ENCODE results near the gene SUN5. TPM values are rescaled to one million over a fixed set of nuclear protein-coding genes. Genes with fewer than 3 reads are reported as not detected.

SUN5 gene
- total RNA-seq, 2 experiments from 2014 or later = not detected

- Mint-ChIP-seq H3K4me1 (ENCODE audit: low read depth) (peaks cover 2% of the 10 kb centered on the region), H3K27ac (no peak overlapping the region), H3K27me3 (no peaks in the 10 kb centered on the region), H3K36me3 (ENCODE audit: low read depth) (no peaks in the 10 kb centered on the region), H3K4me3 (no peak overlapping the region), H3K9me3 (no peaks in the 10 kb centered on the region)
- intact Hi-C loops (cut with micrococcal nuclease) = no loop called here
- DNase-seq (no peak), ATAC-seq (no peak)
- TF ChIP-seq CTCF (IDR thresholded peaks at IDR 0.05) = no peak
- ChIA-PET CTCF (interaction anchor here (1.0 to 1.2 kb wide), 2 partner anchors 9 to 13 kb away, joined by 3 read pairs; no protein-coding TSS in a partner anchor), POLR2A (interaction anchor here (1.3 to 1.4 kb wide), 2 partner anchors 11 to 17 kb away, joined by 4 to 8 read pairs; no protein-coding TSS in a partner anchor)
Observed at GRCh38 chr20:32984631-32985354, 19.4 kb downstream of the SUN5 start.

DNA sequence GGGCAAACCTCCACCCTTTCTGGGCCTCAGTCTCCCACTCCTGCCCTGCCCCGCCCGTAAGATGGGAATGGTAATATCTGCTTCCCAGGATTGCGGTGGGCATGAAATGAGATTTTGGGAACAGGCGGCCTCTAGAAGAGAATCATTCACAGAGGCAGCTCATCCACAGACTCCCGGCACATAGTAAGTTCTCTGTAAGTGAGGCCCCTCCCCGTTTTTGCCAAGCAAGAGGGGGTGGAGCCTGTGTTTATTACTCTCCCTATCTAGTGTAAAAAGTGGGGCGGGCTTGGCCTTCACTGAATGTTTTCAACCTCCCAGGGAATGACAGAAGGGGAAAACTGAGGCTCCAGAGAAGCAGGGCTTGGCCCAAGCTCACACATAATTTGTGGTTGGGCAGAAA lies 20.0 kb downstream of the SUN5 start:
- Mint-ChIP-seq H3K4me1 (ENCODE audit: low read depth) (peaks cover 2% of the 10 kb centered on the region), H3K9me3 (no peaks in the 10 kb centered on the region), H3K27me3 (no peaks in the 10 kb centered on the region), H3K27ac (no peak overlapping the region), H3K36me3 (ENCODE audit: low read depth) (no peaks in the 10 kb centered on the region), H3K4me3 (no peak overlapping the region)
- no peak for ATAC-seq
- POLR2A ChIA-PET = interaction anchor here (1.2 kb wide), 1 partner anchor 12 kb away, joined by 3 read pairs; no protein-coding TSS in a partner anchor
- no peak for DNase-seq
- CTCF ChIA-PET = interaction anchor here (1.2 kb wide), 2 partner anchors 12 to 13 kb away, joined by 3 to 4 read pairs; no protein-coding TSS in a partner anchor
- no peak for TF ChIP-seq CTCF (IDR thresholded peaks at IDR 0.05)
- intact Hi-C loops (cut with micrococcal nuclease) = no loop called here

- Mint-ChIP-seq H3K4me1 (ENCODE audit: low read depth) (peaks cover 2% of the 10 kb centered on the region), H3K36me3 (ENCODE audit: low read depth) (no peaks in the 10 kb centered on the region), H3K27ac (no peak overlapping the region), H3K27me3 (no peaks in the 10 kb centered on the region), H3K9me3 (no peaks in the 10 kb centered on the region), H3K4me3 (no peak overlapping the region)
- intact Hi-C loops (cut with micrococcal nuclease) = no loop called here
- no peak for TF ChIP-seq CTCF (IDR thresholded peaks at IDR 0.05)
- no peak for DNase-seq
- no peak for ATAC-seq
- ChIA-PET CTCF (interaction anchor here (1.2 kb wide), 1 partner anchor 14 kb away, joined by 4 read pairs; no protein-coding TSS in a partner anchor), POLR2A (interaction anchor here (1.2 kb wide), 1 partner anchor 11 kb away, joined by 3 read pairs; no protein-coding TSS in a partner anchor)
Observed at GRCh38 chr20:32983459-32984112, 20.6 kb downstream of the SUN5 start.

GRCh38 chr20:32982617-32983458 lies 21.4 kb downstream of the SUN5 start:
- DNase-seq (no peak), ATAC-seq (no peak)
- intact Hi-C loops (cut with micrococcal nuclease) = no loop called here
- Mint-ChIP-seq H3K4me3 (no peak overlapping the region), H3K27ac (no peak overlapping the region), H3K4me1 (ENCODE audit: low read depth) (peaks cover 2% of the 10 kb centered on the region), H3K9me3 (no peaks in the 10 kb centered on the region), H3K36me3 (ENCODE audit: low read depth) (no peaks in the 10 kb centered on the region), H3K27me3 (no peaks in the 10 kb centered on the region)
- POLR2A ChIA-PET = interaction anchor here (1.1 to 1.2 kb wide), 2 partner anchors 10 to 37 kb away, joined by 3 read pairs; no protein-coding TSS in a partner anchor
- CTCF ChIA-PET = interaction anchor here (0.9 to 1.2 kb wide), 2 partner anchors 15 to 37 kb away, joined by 3 to 4 read pairs; no protein-coding TSS in a partner anchor
- TF ChIP-seq CTCF (IDR thresholded peaks at IDR 0.05) = no peak

Data from activated CD8-positive, alpha-beta T cell treated with anti-CD3 and anti-CD28 coated beads for 36 hours (primary cell).